Retina (tissue), 1 donor: ENCODE measurements around the gene MC1R.
"Not testable (repeated sequence)": the region's sequence is repeated elsewhere in the genome, so short reads cannot be mapped to it uniquely, and the experiment has no call there.

ENCODE experiments used
- DNase-seq: peaks from one replicate; pipeline ENCODE4 v3.0.0-alpha.2; 2016

Gene MC1R

DNA sequence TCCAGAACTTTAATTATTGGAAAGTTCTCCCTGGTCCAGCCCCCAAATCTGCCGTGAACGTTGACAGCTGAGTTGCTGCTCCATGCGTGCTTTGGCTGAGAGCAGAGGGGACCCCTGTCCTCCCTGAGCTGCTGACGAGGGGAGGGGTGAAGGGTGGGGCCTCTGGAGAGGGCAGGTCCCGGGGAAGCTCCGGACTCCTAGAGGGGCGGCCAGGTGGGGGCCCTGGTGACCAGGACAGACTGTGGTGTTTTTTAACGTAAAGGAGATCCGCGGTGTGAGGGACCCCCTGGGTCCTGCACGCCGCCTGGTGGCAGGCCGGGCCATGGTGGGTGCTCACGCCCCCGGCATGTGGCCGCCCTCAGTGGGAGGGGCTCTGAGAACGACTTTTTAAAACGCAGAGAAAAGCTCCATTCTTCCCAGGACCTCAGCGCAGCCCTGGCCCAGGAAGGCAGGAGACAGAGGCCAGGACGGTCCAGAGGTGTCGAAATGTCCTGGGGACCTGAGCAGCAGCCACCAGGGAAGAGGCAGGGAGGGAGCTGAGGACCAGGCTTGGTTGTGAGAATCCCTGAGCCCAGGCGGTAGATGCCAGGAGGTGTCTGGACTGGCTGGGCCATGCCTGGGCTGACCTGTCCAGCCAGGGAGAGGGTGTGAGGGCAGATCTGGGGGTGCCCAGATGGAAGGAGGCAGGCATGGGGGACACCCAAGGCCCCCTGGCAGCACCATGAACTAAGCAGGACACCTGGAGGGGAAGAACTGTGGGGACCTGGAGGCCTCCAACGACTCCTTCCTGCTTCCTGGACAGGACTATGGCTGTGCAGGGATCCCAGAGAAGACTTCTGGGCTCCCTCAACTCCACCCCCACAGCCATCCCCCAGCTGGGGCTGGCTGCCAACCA lies at the start of gene MC1R:
Gene MC1R (plus strand): TSS at position 410 of the 895 bp plus-strand sequence. CDS start 397 bp downstream, at position 807.
- DNase-seq = peak; percentile 68

DNA sequence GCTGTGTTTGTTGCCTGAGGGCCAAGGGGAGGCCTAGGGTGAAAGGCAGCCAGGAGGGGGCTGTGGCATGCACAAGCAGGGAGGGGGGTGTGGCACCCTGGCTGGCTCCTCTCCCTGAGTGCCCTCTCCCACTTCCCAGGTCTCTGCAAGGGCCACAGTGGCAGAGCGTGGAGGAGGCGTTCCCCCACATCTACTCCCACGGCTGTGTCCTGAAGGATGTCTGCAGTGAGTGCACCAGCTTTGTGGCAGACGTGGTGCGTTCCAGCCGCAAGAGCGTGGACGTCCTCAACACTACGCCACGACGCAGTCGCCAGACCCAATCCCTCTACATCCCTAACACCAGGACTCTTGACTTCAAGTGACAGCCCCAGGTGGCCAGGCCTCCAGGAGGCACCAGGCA lies 48.8 kb upstream of the MC1R start:
- no peak for DNase-seq

- DNase-seq = no peak
Measured at GRCh38 chr16:89870440-89870839, 48.2 kb upstream of the MC1R start.

DNA sequence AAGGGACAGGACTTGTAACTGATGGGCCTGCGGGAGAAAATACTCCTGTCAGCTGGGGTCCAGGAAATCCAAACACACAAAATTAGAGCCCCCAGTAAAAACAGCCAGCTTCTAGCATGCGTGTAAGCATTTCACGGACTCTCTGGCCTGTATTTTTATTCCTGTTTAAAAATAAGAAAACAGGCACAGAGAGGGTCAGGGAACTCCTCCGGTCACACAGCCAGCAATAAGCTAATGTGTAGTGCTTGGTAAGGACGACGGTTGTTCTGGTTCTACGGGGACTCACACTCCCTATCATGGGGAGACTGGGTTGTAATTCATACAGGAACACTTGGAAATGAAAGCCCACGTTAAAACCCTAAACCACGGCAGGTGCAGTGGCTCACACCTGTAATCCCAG lies 46.8 kb upstream of the MC1R start:
- no peak for DNase-seq

- DNase-seq = peak; percentile 93
Measured at GRCh38 chr16:89873109-89873971, 45.3 kb upstream of the MC1R start, which contains the start of gene TCF25. Gene TCF25 (plus strand): TSS chr16:89873592. CDS start chr16:89873668, 76 bp downstream.

DNA sequence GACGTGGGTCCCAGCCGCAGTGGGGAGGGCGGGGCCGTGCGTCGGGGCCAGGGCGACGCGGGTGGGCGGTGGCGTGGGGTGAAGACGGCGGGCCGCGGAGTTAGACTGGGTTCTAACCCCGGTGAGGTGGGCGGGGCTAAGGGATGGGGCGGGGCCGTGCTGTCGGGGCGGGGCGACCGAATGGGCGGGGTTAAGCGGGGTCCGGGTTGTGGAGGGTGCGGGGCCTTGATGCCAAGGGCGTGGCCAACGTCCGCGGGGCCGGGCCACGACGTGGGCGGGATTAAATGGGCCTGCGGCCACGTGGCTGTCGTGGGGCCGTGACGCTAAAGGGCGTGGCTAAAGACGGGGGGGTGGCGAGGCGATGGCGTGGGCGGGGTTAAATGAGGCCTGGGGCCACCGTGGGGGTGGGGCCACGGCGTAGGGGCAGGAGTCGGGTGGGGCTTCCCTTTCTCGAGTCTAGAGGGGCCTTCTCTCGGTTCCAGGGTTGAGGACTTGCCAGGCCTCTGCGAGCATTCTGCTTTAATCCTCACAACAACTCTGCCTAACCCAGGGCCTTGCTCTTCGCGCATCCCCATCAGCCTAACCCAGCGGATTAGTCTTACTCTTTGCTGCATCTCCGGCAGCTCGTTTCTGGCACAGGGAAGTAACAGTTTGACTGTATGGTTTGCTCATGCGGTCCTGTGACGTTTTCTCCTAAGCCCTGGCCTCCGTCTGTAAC lies 44.5 kb upstream of the MC1R start:
- DNase-seq = peak; percentile 87

DNA sequence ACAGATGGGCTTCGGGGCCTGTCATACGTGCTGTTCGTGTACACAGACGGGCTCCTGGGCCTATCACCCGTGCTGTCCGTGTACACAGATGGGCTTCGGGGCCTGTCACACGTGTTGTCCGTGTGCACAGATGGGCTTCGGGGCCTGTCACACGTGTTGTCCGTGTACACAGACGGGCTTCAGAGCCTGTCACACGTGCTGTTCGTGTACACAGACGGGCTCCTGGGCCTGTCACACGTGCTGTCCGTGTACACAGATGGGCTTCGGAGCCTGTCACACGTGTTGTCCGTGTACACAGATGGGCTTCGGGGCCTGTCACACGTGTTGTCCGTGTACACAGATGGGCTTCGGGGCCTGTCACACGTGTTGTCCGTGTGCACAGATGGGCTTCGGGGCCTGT lies 39.5 kb upstream of the MC1R start:
- DNase-seq = not testable (repeated sequence)

DNA sequence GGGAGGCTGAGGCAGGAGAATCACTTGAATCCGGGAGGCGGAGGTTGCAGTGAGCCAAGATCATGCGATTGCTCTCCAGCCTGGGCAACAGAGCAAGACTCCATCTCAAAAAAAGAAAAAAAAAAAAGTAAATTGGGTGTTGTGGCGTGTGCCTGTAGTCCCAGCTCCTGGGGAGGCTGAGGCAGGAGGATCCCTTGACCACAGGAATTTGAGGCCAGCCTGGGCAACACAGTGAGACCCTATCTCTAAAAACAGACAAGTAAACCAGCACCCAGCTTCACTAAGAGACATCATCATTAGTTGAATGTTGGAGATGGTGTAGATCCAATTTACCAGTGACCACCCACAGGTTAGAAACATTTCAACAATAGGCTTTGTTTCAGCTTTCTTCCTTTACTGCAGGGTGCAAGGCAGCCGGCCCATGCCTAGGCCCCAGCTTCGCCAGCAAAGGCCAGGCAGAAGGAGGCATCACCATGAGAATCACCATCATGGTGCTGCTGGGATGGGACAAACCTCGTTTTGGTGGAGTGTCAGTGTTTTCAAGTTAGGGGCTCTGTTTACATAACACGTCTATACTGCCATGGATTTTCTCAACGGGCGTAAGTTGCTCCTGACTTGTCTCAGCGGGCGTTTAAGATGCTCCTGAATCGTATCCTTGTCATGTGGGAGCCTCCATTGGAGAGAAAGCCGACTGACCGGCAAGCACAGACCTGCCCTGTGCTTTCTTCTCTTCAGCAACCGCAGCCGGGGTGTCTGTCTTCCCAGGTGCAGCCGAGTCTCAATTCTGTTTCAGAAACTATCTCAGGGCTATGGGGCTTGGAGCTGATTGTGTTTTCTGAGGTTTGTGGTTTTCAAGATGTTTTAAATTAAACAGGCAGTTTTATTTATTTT lies 37.9 kb upstream of the MC1R start:
- DNase-seq = no peak

GRCh38 chr16:89881368-89881730 lies 37.3 kb upstream of the MC1R start:
- no peak for DNase-seq

DNA sequence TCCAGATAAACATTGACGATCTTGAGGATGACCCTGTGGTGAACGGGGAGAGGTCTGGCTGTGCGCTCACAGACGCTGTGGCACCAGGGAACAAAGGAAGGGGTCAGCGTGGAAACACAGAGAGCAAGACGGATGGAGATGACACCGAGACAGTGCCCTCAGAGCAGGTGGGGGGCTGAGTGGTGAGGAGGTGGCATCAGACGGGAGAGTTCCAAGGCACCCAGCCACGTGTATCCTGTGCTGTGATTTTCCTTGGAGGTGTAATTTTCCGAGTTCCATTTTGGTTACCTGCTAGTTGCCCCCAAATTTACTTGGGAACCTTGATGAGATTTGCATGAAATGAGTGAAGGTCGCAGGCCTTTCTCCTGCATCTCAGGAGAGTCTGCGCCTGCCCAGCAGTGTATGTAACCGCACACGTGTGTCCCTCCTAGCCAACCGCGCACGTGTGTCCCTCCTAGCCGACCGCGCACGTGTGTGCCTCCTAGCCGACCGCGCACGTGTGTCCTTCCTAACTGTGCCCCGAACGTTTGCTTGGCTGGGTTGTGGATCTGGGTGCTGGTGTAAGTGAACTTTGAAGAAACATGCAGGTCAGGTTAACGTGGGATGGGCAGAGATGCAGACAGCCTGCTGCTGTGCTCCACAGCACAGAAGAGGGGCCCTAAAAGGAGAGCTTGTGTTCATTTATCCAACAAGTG lies 35.2 kb upstream of the MC1R start:
- DNase-seq = no peak

GRCh38 chr16:89884041-89884421 lies 34.6 kb upstream of the MC1R start:
- DNase-seq = no peak

GRCh38 chr16:89887243-89887642 lies 31.4 kb upstream of the MC1R start:
- no peak for DNase-seq

GRCh38 chr16:89890200-89890599 lies 28.5 kb upstream of the MC1R start:
- no peak for DNase-seq

- no peak for DNase-seq
Measured at GRCh38 chr16:89890886-89891657, 27.6 kb upstream of the MC1R start.

- DNase-seq = no peak
Measured at GRCh38 chr16:89892055-89892630, 26.5 kb upstream of the MC1R start.

GRCh38 chr16:89892635-89893034 lies 26.0 kb upstream of the MC1R start:
- no peak for DNase-seq

DNA sequence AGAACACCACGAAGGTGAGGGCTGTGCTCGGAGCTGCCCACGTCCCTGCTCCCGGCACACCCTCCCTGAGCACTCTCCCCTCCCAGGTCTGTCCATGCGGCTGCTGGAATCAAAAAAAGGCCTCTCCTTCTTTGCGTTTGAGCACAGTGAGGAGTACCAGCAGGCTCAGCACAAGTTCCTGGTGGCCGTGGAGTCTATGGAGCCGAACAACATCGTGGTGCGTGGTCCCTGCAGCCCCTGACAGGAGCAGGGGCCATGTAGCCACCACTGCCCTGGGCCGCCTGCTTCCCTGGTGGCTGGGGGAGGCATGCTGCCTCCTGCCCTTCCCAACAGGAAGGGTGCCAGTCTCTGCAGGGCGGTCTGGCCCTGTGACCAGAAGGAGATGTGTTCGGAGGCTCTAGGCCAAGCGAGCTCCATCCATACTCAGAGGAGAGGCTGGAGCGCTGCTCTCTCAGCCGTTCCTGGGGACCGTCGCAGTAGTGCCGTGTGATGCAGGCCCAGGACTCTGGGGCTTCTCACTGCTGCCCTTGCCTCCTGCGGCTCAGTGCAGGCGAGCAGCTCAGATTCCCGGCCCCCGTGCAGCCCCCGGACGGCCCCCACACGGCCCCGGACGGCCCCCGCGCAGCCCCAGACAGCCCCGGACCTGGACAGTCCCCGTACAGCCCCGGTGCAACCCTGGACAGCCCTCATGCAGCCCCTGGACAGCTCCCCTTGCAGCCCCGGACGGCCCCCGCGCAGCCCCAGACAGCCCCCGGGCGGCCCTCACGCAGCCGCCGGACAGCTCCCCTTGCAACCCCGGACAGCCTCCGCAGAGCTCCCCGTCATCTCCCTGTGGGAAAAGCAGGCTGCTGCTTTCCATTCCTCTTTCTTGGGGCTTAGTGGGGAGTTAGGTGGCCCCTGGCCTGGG lies 24.8 kb upstream of the MC1R start:
- DNase-seq = no peak

- DNase-seq = no peak
Measured at GRCh38 chr16:89895482-89896250, 23.0 kb upstream of the MC1R start.
